Cardiac muscle cell (in vitro differentiated cells and primary cell): ENCODE results near the gene CSF1. TPM values are rescaled to one million over a fixed set of nuclear protein-coding genes. Genes with fewer than 3 reads are reported as not detected.

Source experiments
- DNase-seq, 2 donors: peaks; one replicate each; pipeline versions ENCODE4 v3.0.0 to v3.0.0-alpha.2; 2010 to 2017; ENCODE audit warnings: low read depth in 1 of 2, low spot score in 1 of 2
- H3K27ac ChIP-seq: fragments of 200-600 bp; sonication (generic); 2 replicates; pipeline ENCODE4 v1.5.1; 2016
- H3K27me3 ChIP-seq: fragments of 200-600 bp; sonication (generic); 2 replicates; pipeline ENCODE4 v1.6.0; 2016; ENCODE audit warnings: control low read depth
- H3K36me3 ChIP-seq: fragments of 200-600 bp; sonication (generic); 2 replicates; pipeline ENCODE4 v1.5.1; 2016; ENCODE audit warnings: control low read depth
- H3K4me1 ChIP-seq: fragments of 200-600 bp; sonication (generic); 2 replicates; pipeline ENCODE4 v1.8.1; 2017; ENCODE audit warnings: low read depth, mild to moderate bottlenecking, mixed run types
- H3K4me3 ChIP-seq: fragments of 200-600 bp; sonication (generic); 2 replicates; pipeline ENCODE4 v1.5.1; 2016; ENCODE audit warnings: mild to moderate bottlenecking
- H3K9me3 ChIP-seq: fragments of 200-600 bp; sonication (generic); 2 replicates; pipeline ENCODE4 v1.5.1; 2017; ENCODE audit warnings: low read depth, mild to moderate bottlenecking, control low read depth
- CTCF ChIP-seq: IDR thresholded peaks from 2 replicates; pipeline ENCODE4 v1.5.1; 2012; ENCODE audit warnings: low read depth, mild to moderate bottlenecking, low read length
- polyA plus RNA-seq: library from polyadenylated mRNA; unstranded; fragments of >200 nt; fragmentation: Nextera tagmentation; extraction: Ambion mirVana; gene quantifications from 2 replicates; pipeline ENCODE4 v1.2.1, GENCODE V29; 2016
- total RNA-seq: library from RNA; depleted of rRNA; stranded (reverse); fragments of >200 nt; gene quantifications from 2 replicates; pipeline ENCODE4 v1.2.3, GENCODE V29; 2016

Gene CSF1
- total and polyA plus RNA-seq, 2 experiments from 2014 or later = 4.9 to 5.7 TPM

GRCh38 chr1:109963864-109964263, 53.2 kb downstream of the CSF1 start:
- TF ChIP-seq CTCF = no peak
- Histone ChIP-seq H3K4me3 (no peak overlapping the region), H3K36me3 (no peaks in the 10 kb centered on the region), H3K9me3 (no peaks in the 10 kb centered on the region), H3K4me1 (peaks cover 18% of the 10 kb centered on the region), H3K27me3 (no peaks in the 10 kb centered on the region), H3K27ac (no peak overlapping the region)
- DNase-seq = peak in 1 of 2 donors; percentile 68

- Histone ChIP-seq H3K9me3 (no peaks in the 10 kb centered on the region), H3K36me3 (no peaks in the 10 kb centered on the region), H3K27ac (no peak overlapping the region), H3K4me3 (no peak overlapping the region), H3K27me3 (no peaks in the 10 kb centered on the region), H3K4me1 (no peaks in the 10 kb centered on the region)
- DNase-seq = peak in 1 of 2 donors; percentile 55
- TF ChIP-seq CTCF = no peak
Measured at GRCh38 chr1:109969146-109969829, 58.6 kb downstream of the CSF1 start.

GRCh38 chr1:109969907-109970306, 59.3 kb downstream of the CSF1 start:
- Histone ChIP-seq H3K4me3 (no peak overlapping the region), H3K27me3 (no peaks in the 10 kb centered on the region), H3K9me3 (no peaks in the 10 kb centered on the region), H3K36me3 (no peaks in the 10 kb centered on the region), H3K27ac (no peak overlapping the region), H3K4me1 (no peaks in the 10 kb centered on the region)
- no peak for DNase-seq
- no peak for TF ChIP-seq CTCF

GRCh38 chr1:109971559-109971958, 60.9 kb downstream of the CSF1 start:
- no peaks in the 10 kb centered on the region for H3K36me3 ChIP-seq
- no peaks in the 10 kb centered on the region for H3K4me1 ChIP-seq
- H3K27me3 ChIP-seq = no peaks in the 10 kb centered on the region
- H3K4me3 ChIP-seq = no peak overlapping the region
- no peak for DNase-seq
- TF ChIP-seq CTCF = no peak
- no peaks in the 10 kb centered on the region for H3K9me3 ChIP-seq
- H3K27ac ChIP-seq = no peak overlapping the region

- no peaks in the 10 kb centered on the region for H3K9me3 ChIP-seq
- no peaks in the 10 kb centered on the region for H3K4me1 ChIP-seq
- no peak overlapping the region for H3K27ac ChIP-seq
- no peak for TF ChIP-seq CTCF
- no peaks in the 10 kb centered on the region for H3K36me3 ChIP-seq
- no peaks in the 10 kb centered on the region for H3K27me3 ChIP-seq
- no peak overlapping the region for H3K4me3 ChIP-seq
- DNase-seq = no peak
Measured at GRCh38 chr1:109974191-109974590, 63.5 kb downstream of the CSF1 start.
